NCI-H524 (cell line): ENCODE results near the gene C1D.

Experiments
- DNase-seq, 2 experiments: peaks; one replicate each; lab custom pipeline; 2025; lab: John Stamatoyannopoulos, UW

Gene C1D

DNA sequence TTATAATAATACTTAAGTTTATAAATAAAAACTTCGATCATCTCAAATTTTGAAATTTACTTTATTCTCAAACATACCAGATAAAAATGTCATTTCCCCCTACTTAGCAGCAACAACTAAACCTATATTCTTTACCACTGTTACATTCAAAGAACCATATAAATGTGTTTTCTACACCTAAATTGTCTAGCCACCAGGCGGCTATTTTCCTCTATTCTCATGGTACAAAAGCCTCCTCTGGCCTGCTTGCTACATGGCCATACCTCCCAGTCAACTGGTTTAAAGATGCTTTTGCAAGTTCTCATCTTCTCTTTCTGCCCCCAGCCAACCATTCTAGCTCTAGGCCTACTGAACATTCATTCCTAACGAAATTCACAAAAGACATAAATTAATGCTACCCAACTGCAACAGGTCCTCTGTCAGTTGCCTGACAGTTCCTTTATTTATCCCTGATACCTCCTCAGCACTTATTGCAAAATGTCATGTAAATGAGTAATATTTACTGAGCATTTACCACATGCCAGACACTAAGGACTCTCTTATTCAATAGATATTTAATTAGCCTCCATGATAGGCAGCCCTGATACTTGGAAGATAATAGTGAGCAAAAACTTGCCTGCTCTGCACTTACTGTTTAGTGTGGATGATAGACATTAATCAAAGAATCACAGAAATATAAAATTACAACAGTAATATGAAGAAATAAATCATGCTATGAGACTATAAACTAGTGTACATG is 5.0 kb downstream of the C1D start:
- no peak for DNase-seq

- DNase-seq = no peak
Measured at GRCh38 chr2:68052717-68053422, 9.9 kb downstream of the C1D start.

GRCh38 chr2:68050353-68050752 is 12.5 kb downstream of the C1D start:
- no peak for DNase-seq

- DNase-seq = no peak
Measured at GRCh38 chr2:68046642-68047240, 16.1 kb downstream of the C1D start.

- no peak for DNase-seq
Measured at GRCh38 chr2:68046224-68046623, 16.6 kb downstream of the C1D start.

DNA sequence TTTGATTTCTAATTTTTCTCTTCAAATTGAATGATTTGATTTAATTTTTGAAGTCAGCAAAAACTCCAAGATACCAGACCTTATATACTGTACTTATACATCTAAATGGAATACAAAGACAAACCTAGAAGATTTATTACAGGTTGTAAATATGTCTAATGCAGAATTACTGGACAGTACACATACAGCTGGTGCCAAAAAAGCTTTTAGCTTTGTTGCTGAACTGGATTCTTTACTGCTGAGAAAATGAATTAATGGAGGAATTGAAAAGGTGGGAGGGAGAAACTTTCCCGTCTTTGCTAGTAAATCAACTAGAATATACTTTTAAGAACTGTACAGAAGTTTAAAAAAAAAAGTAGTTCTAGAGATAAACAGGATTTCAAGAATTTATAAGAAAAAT is 17.5 kb downstream of the C1D start:
- DNase-seq = no peak

GRCh38 chr2:68044099-68044498 is 18.7 kb downstream of the C1D start:
- no peak for DNase-seq

GRCh38 chr2:68043695-68044094 is 19.1 kb downstream of the C1D start:
- DNase-seq = no peak

DNA sequence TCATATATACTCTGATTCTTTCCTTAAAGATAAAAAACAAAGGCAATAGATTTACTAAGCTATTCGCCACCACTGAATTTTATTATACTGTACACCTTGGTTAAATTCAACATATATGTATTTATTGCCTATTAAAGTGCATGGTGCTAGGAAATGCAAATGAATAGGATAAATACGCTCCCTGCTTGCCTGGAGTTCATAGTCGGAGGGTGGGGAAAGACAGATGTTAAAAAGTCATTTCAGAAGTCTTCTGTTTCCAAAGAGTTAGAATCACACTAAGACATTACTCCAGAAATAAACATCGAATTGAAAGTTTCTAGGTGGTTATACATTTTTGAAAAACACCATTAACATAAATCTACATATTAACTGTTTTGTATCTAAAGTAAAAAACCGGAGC is 19.8 kb downstream of the C1D start:
- DNase-seq = no peak

DNA sequence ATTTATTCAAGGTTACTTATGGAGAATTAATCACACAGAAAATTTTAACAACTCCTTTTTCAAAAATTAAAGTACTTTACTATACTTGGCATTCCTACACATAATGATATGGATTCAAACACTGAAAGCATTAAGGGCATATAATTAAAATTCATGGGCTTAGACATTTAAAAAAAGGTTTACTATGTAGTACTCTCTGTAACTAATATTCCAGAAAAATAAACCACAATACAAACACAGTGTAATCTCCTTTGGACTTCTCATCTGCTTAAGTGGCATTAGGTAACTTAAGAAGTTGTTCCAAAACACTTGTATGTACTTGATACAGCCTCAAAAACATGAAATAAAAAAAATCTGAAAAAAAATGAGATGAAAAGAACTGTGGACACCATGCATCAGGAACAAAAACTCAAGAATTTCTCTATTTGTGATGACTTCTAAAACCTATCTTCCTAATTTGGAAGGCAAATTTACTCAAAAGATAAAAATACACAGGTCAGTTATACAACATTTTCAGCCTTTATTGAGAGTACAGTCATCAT is 21.0 kb downstream of the C1D start:
- peak in 1 of 2 experiments; percentile 5 for DNase-seq

GRCh38 chr2:68040078-68040477 is 22.7 kb downstream of the C1D start:
- DNase-seq = no peak

GRCh38 chr2:68039317-68039716 is 23.5 kb downstream of the C1D start:
- DNase-seq = no peak

DNA sequence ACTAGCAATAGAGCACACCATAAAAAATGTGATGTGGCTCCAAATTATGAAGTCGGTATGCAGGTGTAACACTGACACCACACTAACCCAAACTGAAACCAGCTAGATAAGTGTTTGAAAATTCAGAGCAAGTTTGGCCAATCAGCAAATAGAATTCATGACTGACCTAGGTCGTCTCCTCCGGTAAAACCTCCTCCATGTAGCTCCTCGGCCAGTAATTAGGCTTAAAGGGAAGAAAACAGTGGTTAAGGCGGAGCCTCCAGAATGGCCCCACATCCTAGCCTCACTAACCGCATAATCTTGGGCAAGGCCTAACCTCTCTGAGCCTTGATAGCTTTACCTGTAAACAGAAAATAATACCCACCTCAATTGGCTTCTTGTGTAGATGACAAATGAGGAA is 30.1 kb downstream of the C1D start:
- no peak for DNase-seq

DNA sequence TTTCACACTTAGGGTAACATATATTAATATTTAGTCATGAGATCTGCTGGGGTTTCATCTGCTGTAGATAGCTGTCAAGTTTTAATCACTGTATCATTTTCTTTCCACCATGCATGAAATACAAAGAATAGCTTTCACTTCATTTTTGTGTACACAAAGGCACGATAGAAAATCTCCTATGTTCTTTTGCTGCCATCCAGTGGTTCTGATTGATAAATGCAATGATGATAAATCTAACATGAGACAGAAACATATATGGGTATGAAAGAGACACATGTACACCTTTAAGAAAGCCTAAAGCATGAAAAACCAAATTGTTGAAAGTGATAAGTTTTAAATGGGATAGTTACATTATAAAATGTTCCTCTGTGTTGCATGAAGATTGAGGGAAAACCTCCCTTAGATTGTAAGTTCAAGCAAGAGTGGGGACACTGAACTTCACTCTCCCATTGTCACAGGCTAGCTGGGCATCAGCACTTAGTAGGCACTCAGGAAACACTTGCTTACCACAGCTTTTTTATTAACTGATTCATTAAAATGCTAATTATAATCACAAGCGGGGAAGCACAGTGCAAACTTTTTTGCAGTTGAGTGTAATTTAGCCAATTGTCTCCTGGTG is 31.2 kb downstream of the C1D start:
- DNase-seq = peak; percentile 49 to 66

- DNase-seq = no peak
Measured at GRCh38 chr2:68031043-68031442, 31.8 kb downstream of the C1D start.

DNA sequence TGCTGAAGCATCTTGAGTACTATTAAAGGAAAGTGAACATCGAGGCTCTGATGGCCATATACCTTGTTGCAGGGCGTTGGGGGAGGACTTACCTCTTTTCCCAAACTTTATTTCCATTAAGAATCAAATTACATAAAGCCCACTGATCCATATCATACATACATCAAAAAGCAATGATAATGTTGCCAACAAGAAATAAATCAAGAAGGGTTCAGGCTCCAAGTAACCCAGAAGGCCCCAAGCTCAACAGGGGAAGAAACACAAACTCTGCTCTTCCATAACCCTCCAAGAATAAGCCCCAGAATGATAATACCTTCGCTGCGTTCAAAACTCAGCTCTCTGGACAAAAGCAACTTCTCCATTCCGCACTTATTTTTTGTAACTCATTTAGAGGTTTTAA is 32.3 kb downstream of the C1D start:
- DNase-seq = no peak

DNA sequence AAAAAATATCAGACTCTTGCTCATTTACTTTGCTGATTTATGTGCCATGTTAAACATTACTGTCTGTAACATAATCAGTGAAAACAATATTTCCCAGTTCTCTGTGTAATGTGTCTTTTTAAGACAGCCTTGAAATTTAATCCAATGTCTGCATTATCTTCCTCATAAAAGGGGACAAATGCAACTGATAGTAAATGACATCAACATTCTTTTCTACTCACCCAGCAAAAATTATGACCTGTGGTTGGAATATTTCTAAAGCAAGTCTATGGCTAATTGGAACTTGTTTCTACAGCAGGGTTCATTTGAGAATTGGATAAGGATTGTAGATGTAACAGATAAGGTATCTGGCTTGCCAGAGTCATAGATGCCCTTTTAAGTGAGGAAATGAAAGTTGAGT is 34.8 kb downstream of the C1D start:
- DNase-seq = no peak

DNA sequence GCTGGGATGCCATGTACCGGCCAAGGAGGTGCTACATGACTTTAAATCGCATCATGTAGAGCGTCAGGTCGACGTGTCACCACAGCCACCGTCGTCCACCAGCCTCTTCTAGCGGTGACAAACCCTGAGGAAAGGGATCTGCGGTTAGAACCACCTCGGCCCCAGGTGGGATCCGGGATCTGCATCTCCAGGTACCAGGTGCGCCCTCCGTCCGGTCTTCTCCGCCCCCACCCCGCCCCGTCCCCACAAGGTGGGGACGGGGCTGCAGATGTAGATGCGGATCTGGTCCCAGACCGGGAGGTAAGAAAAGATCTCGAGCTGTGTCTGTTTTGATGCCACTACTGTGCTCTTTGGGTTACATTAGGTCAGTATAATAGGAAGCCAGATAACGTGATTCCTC is 38.4 kb downstream of the C1D start:
- DNase-seq = no peak

DNA sequence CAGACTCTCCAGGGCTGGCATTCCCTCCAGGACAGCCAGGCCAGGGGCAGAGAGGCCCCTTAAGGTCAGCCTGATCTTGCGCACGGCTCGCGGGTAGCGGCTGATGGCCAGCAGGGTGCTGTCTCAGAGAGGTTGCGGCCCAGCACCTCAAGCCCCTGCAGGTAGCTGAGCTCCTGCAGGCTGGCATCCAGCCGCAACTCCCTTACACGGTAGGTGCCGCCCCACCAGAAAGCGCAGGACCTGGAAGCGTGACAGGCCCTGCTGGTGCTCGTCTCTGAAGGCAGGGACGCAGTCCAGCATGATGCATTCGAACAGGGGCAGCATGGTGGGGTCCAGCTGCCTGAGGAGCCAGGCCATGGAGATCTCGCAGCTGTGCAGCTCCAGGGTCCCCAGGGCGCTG is 38.9 kb downstream of the C1D start:
- DNase-seq = no peak

- no peak for DNase-seq
Measured at GRCh38 chr2:68018727-68019126, 44.1 kb downstream of the C1D start.

- DNase-seq = no peak
Measured at GRCh38 chr2:68009526-68009925, 53.3 kb downstream of the C1D start.

- DNase-seq = peak in 1 of 2 experiments; percentile 66
Measured at GRCh38 chr2:68000170-68000825, 62.5 kb downstream of the C1D start.
